ENCODE results near the gene KLHL7. TPM values are rescaled to one million over a fixed set of nuclear protein-coding genes. Genes with fewer than 3 reads are reported as not detected.

Gene KLHL7
- total and polyA plus RNA-seq, 2 donors (not counting 3 experiments of a cell fraction or from before 2014, with no cell fraction given): 21.3 to 32.1 TPM

DNA sequence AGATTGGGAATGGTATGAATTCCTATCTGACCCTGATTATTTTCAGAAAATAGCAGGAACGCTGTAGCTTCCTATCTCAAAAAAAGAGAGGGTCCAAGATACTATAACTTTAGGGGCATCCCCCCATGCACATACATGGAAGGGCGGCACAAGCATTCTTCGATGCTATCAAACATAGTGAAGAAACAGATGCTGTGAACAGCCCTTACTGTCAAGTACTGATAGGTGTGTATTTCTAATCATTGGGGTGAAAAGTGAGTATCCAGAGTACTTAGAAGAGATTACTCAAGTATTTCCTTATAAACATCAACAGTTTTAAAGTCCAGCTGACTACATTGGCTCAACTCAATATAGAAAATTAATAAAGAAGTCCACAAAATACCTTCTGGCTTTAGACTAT is 59.3 kb downstream of the KLHL7 start:
- BruUV-seq (replicated peaks): no TSS peak
- FAIRE-seq: no peak
- POLR2A ChIA-PET: no interaction called here

More for the DNA sequence above, 59.3 kb downstream of the KLHL7 start:
- Histone ChIP-seq H3K4me1 (ENCODE audit: control insufficient read depth, extremely low read depth, insufficient read depth, low read length) (peaks cover 12% of the 10 kb centered on the region), H3K4me2 (ENCODE audit: insufficient read depth, low read length) (no peak overlapping the region), H3K79me2 (ENCODE audit: control insufficient read depth, insufficient read depth, low read length) (no peaks in the 10 kb centered on the region), H3K9ac (replicated peaks; ENCODE audit: extremely low read depth, insufficient read depth, low read length) (no peak overlapping the region), H4K20me1 (replicated peaks; ENCODE audit: control insufficient read depth, extremely low read depth, insufficient read depth, low read length) (no peaks in the 10 kb centered on the region), H3K4me3 (replicated peaks in 1 of 3; ENCODE audit: insufficient read depth in 1 of 3, low read depth in 1 of 3, low read length in 3 of 3) (no peak overlapping the region), H3K9me3 (replicated peaks; ENCODE audit: control insufficient read depth, insufficient read depth, low read length) (no peaks in the 10 kb centered on the region), H3K27me3 (ENCODE audit: control insufficient read depth in 2 of 2, insufficient read depth in 2 of 2, low read length in 2 of 2) (no peaks in the 10 kb centered on the region), H2AFZ (ENCODE audit: low read depth, low read length) (no peak overlapping the region), H3K9me1 (replicated peaks; ENCODE audit: control insufficient read depth, extremely low read depth, insufficient read depth, low read length) (no peaks in the 10 kb centered on the region), H3K36me3 (ENCODE audit: control insufficient read depth in 2 of 2, extremely low read depth in 1 of 2, insufficient read depth in 2 of 2, low read length in 2 of 2) (no peaks in the 10 kb centered on the region), H3K27ac (ENCODE audit: insufficient read depth, low read depth, low read length) (no peak overlapping the region)
- intact Hi-C loops (cut with micrococcal nuclease): no loop called here
- CTCF ChIA-PET: interaction anchor here (0.9 to 2.0 kb wide), 5 partner anchors 11 to 382 kb away, joined by 3 to 5 read pairs (median 3); no protein-coding TSS in a partner anchor
- TF ChIP-seq CTCF (IDR thresholded peaks at IDR 0.05; ENCODE audit: extremely low read depth in 1 of 2, insufficient read depth in 1 of 2, low read depth in 1 of 2, low read length in 2 of 2) (no peak), MAX (IDR thresholded peaks at IDR 0.05; ENCODE audit: insufficient read depth, insufficient read length) (no peak), POLR2A (IDR thresholded peaks at IDR 0.05; ENCODE audit: low read depth, low read length) (no peak), JUN (IDR thresholded peaks at IDR 0.05; ENCODE audit: borderline replicate concordance, insufficient read depth, insufficient read length, low read depth) (no peak), FOS (IDR thresholded peaks at IDR 0.05; ENCODE audit: borderline replicate concordance, insufficient read depth, low read length) (no peak), GATA2 (IDR thresholded peaks at IDR 0.05; ENCODE audit: insufficient read depth, insufficient read length, low read depth, low read length) (no peak), POLR2AphosphoS5 (IDR thresholded peaks at IDR 0.05; ENCODE audit: insufficient read depth, low read depth, low read length) (no peak), MYC (IDR thresholded peaks at IDR 0.05; ENCODE audit: low read depth, low read length) (no peak), EZH2 (IDR thresholded peaks at IDR 0.05; ENCODE audit: borderline replicate concordance, low read depth, low read length, severe bottlenecking) (no peak)
- dilution Hi-C loops (cut with MboI; ENCODE audit: extremely low pct_ligation_motif_present, low sequenced_read_pairs): no loop called here
- no peak for DNase-seq (ENCODE audit: low read depth, low spot score)
